GM18873 (cell line): Measurements from ENCODE around the gene CYB5B.
"Not testable (repeated sequence)": the region's sequence is repeated elsewhere in the genome, so short reads cannot be mapped to it uniquely, and the experiment has no call there.

Source experiments
- ATAC-seq: cut with Tn5 transposase; IDR thresholded peaks from one replicate; pipeline ENCODE4 v1.9.1; 2021; ENCODE audit warnings: mild to moderate bottlenecking, moderate library complexity, moderate number of reproducible peaks; ENCODE audit not compliant: unreplicated experiment, low FRiP score

CYB5B gene

GRCh38 chr16:69407702-69408323, 16.6 kb upstream of the CYB5B start:
- no peak for ATAC-seq

GRCh38 chr16:69408475-69408874, 15.9 kb upstream of the CYB5B start:
- no peak for ATAC-seq

- no peak for ATAC-seq
These were observed 14.0 kb upstream of the CYB5B start for GRCh38 chr16:69410219-69410990.

GRCh38 chr16:69411064-69411985, 13.1 kb upstream of the CYB5B start:
- ATAC-seq, result no peak

- no peak for ATAC-seq
These were observed 12.1 kb upstream of the CYB5B start for GRCh38 chr16:69412287-69412686.

- ATAC-seq, result no peak
These were observed 11.3 kb upstream of the CYB5B start for GRCh38 chr16:69413045-69413664.

GRCh38 chr16:69417520-69418199, 6.8 kb upstream of the CYB5B start:
- no peak for ATAC-seq

- ATAC-seq, result no peak
These were observed 4.5 kb upstream of the CYB5B start for GRCh38 chr16:69419956-69420355.

GRCh38 chr16:69423189-69423588, 1.2 kb upstream of the CYB5B start:
- no peak for ATAC-seq

- ATAC-seq, result no peak
These were observed 741 bp downstream of the CYB5B start for GRCh38 chr16:69424935-69425784.

- no peak for ATAC-seq
These were observed 4.2 kb downstream of the CYB5B start for GRCh38 chr16:69428652-69429051.

GRCh38 chr16:69429058-69429640, 4.7 kb downstream of the CYB5B start:
- not testable (repeated sequence) for ATAC-seq

- no peak for ATAC-seq
These were observed 7.6 kb downstream of the CYB5B start for GRCh38 chr16:69431948-69432468.

GRCh38 chr16:69434066-69434465, 9.6 kb downstream of the CYB5B start:
- ATAC-seq, result no peak

- ATAC-seq, result no peak
These were observed 11.8 kb downstream of the CYB5B start for GRCh38 chr16:69435977-69436820.

GRCh38 chr16:69436896-69437295, 12.5 kb downstream of the CYB5B start:
- ATAC-seq, result no peak

GRCh38 chr16:69438465-69438864, 14.0 kb downstream of the CYB5B start:
- ATAC-seq, result no peak

- ATAC-seq, result no peak
These were observed 15.8 kb downstream of the CYB5B start for GRCh38 chr16:69440250-69440649.
